Thyroid gland (tissue), 4 donors: ENCODE measurements around the gene GPM6B. TPM values are rescaled to one million over a fixed set of nuclear protein-coding genes. Genes with fewer than 3 reads are reported as not detected.

Experiments
- DNase-seq, 2 donors: peaks; one replicate each; pipeline ENCODE4 v3.0.0-alpha.2; 2019
- H3K27ac ChIP-seq, 3 donors: fragments of 200-600 bp; sonication (generic); 1 replicate in 2 of 3; 2 replicates in 1 of 3; pipeline ENCODE4 v1.5.1; 2016 to 2019; ENCODE audit warnings: mild to moderate bottlenecking in 1 of 3, moderate library complexity in 1 of 3
- H3K27me3 ChIP-seq: fragments of 200-600 bp; sonication (generic); one replicate; pipeline ENCODE4 v1.5.1; 2019
- H3K36me3 ChIP-seq, 2 donors: fragments of 200-600 bp; sonication (generic); one replicate each; pipeline ENCODE4 v1.5.1; 2016 to 2019
- H3K4me1 ChIP-seq, 2 donors: fragments of 200-600 bp; sonication (generic); one replicate each; pipeline ENCODE4 v1.5.1; 2017 to 2019
- H3K4me3 ChIP-seq, 3 donors: fragments of 200-600 bp; sonication (generic); replicated peaks in 1 of 3; 1 replicate in 2 of 3; 2 replicates in 1 of 3; pipeline ENCODE4 v1.5.1; 2016; ENCODE audit warnings: mild to moderate bottlenecking in 1 of 3
- H3K9me3 ChIP-seq: fragments of 200-600 bp; sonication (generic); one replicate; pipeline ENCODE4 v1.5.1; 2017
- POLR2A ChIP-seq, 2 donors: fragments of 450-650 bp; IDR thresholded peaks; one replicate each; pipeline ENCODE4 v1.6.1; 2017; ENCODE audit warnings: antibody characterized with exemption in 2 of 2, mild to moderate bottlenecking in 2 of 2, moderate library complexity in 1 of 2
- WGBS, 2 donors: methylation state at CpG; one replicate each; pipeline ENCODE4 v1.1.5; 2017; 5-methylcytosine and 5-hydroxymethylcytosine counted together
- intact Hi-C: fragments of 100-400 bp; cut with DNase I; formaldehyde crosslinking; loops from one replicate; pipeline ENCODE4 v1.15.1; 2023
- total RNA-seq, 4 donors: library from RNA; depleted of rRNA; stranded (reverse); fragments of >200 nt; gene quantifications; one replicate each; pipeline ENCODE4 v1.2.3, GENCODE V29; 2016
- TF ChIP-seq, protein P1 (sequence below), 6 experiments: fragments of 200-600 bp in 3 of 6; fragments of 450-650 bp in 3 of 6; sonication (generic) in 3 of 6; IDR thresholded peaks; one replicate each; pipeline ENCODE4 v1.5.1; 2016 to 2019; ENCODE audit warnings: antibody characterized with exemption in 6 of 6, mild to moderate bottlenecking in 2 of 6, inconsistent platforms in 1 of 6, moderate library complexity in 1 of 6

GPM6B gene, protein sequence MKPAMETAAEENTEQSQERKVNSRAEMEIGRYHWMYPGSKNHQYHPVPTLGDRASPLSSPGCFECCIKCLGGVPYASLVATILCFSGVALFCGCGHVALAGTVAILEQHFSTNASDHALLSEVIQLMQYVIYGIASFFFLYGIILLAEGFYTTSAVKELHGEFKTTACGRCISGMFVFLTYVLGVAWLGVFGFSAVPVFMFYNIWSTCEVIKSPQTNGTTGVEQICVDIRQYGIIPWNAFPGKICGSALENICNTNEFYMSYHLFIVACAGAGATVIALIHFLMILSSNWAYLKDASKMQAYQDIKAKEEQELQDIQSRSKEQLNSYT
- 1 to 10 TPM; 2.3 to 9.9 (median 6.1) TPM for total RNA-seq

DNA sequence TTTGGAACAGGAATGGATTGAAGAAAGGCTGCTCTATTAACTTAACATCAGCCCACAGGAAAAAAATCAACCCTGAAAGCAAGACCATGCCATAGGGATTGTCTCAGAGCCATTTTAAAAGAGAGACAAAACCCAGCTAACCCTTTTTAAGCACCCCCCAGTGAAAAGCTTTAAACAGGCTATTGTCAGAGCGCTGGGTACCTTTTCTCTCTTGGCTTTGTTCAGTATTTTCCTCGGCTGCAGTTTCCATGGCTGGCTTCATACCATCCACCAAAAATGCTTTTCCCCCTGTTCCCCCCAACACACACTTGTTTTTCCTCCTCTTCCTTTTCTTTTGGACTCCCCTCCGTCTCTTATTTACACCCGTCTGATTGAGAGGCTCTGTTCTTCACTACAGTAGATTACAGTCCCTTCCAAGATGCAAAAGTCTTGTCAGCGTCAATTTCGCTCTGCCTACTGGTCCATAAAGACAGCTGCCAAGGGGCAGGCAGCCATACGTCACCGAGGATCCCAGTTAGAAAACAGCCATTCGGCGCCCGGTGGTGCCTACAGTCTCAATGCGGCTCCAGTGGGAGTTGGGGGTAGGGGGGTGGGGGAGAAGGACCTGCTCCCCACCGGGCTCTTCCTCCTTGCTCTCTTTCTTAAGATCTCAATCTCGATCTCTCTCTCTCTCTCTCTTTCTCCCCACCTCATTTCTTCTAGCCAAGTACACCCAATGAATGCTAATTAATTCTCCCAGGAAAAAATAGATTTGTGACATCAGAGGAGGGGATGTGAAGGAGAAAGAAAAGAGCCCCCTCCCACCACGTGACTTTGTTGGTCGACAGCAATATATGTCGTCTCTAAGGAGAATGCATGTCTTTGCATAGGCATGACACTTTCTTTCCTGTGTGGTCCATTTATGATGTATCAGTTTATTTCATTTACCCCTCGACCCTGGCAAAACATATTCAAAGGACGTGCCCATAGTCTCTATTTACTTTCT is at the start of gene GPM6B:
GPM6B (minus strand) TSS at position 451 of the 985 bp plus-strand sequence; CDS start at position 262, 189 bp downstream.
- H3K27me3 ChIP-seq = peaks cover 4% of the 10 kb centered on the region
- H3K4me3 ChIP-seq = no peak within 1 kb of the TSS
- TF ChIP-seq, protein P1, sequence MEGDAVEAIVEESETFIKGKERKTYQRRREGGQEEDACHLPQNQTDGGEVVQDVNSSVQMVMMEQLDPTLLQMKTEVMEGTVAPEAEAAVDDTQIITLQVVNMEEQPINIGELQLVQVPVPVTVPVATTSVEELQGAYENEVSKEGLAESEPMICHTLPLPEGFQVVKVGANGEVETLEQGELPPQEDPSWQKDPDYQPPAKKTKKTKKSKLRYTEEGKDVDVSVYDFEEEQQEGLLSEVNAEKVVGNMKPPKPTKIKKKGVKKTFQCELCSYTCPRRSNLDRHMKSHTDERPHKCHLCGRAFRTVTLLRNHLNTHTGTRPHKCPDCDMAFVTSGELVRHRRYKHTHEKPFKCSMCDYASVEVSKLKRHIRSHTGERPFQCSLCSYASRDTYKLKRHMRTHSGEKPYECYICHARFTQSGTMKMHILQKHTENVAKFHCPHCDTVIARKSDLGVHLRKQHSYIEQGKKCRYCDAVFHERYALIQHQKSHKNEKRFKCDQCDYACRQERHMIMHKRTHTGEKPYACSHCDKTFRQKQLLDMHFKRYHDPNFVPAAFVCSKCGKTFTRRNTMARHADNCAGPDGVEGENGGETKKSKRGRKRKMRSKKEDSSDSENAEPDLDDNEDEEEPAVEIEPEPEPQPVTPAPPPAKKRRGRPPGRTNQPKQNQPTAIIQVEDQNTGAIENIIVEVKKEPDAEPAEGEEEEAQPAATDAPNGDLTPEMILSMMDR (IDR thresholded peaks at IDR 0.05) = no peak
- TF ChIP-seq POLR2A (IDR thresholded peaks at IDR 0.05) = no peak
- H3K36me3 ChIP-seq = no peaks in the 10 kb centered on the region
- H3K4me1 ChIP-seq = no peaks in the 10 kb centered on the region
- H3K9me3 ChIP-seq = no peaks in the 10 kb centered on the region
- 28 to 46% methylated on average over 19 of the region's 19 CpGs for WGBS, 2 donors
- intact Hi-C loops = no loop called here
- no peak within 1 kb of the TSS for H3K27ac ChIP-seq
- peak in 1 of 2 donors; percentile 2 for DNase-seq

DNA sequence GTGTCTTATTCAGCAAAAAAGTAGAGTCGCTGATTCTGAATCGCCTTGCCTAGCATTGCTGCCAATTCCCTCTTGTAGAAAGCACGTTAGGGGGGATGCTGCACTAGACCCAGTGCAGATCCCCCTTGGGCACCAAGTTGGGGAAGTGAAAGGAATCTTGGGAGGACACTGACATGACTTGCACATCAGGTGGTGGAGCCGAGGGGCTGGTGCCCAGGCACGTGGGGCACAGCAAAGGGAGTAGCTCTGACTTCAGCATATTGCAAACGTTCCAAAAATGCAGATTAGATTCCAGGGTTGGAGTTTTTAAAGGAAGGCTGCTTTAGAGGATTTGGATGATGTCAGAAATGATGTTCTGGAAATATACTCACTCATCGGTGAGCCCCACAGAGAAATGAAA is 47.4 kb upstream of the GPM6B start:
- no peaks in the 10 kb centered on the region for H3K4me1 ChIP-seq
- no peaks in the 10 kb centered on the region for H3K36me3 ChIP-seq
- H3K27me3 ChIP-seq = no peaks in the 10 kb centered on the region
- TF ChIP-seq, protein P1 (IDR thresholded peaks at IDR 0.05) = no peak
- TF ChIP-seq POLR2A (IDR thresholded peaks at IDR 0.05) = no peak
- intact Hi-C loops = no loop called here
- DNase-seq = no peak
- H3K9me3 ChIP-seq = no peaks in the 10 kb centered on the region
- 67 to 85% methylated on average over 7 of the region's 7 CpGs for WGBS, 2 donors
- H3K4me3 ChIP-seq = no peak overlapping the region
- H3K27ac ChIP-seq = no peak overlapping the region

DNA sequence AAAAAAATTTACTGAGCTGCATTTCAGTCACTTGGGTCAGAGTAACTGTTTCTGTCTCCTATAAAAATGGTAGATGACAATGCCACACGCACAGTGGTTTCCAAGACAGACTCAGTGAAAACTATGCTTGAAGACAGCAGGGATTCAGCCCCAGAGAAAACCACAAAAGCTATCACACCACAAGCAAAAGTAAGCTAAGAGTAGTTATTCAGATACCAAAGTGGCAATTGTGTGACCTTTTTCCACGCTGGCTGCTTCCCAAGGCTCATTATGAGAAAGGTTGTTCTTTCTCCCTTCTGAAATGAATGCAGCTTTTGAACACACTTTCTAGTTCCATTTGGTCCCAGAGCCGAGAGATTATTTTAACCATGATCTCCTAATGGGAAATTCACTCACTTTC is 46.4 kb upstream of the GPM6B start:
- intact Hi-C loops = no loop called here
- Histone ChIP-seq H3K4me1 (no peaks in the 10 kb centered on the region), H3K27ac (no peak overlapping the region), H3K27me3 (no peaks in the 10 kb centered on the region), H3K4me3 (no peak overlapping the region), H3K36me3 (no peaks in the 10 kb centered on the region), H3K9me3 (no peaks in the 10 kb centered on the region)
- WGBS, 2 donors = 45 to 52% methylated on average over 3 of the region's 3 CpGs
- peak; percentile 9 to 14 for DNase-seq
- TF ChIP-seq, protein P1 (IDR thresholded peaks at IDR 0.05) = no peak
- TF ChIP-seq POLR2A (IDR thresholded peaks at IDR 0.05) = no peak

DNA sequence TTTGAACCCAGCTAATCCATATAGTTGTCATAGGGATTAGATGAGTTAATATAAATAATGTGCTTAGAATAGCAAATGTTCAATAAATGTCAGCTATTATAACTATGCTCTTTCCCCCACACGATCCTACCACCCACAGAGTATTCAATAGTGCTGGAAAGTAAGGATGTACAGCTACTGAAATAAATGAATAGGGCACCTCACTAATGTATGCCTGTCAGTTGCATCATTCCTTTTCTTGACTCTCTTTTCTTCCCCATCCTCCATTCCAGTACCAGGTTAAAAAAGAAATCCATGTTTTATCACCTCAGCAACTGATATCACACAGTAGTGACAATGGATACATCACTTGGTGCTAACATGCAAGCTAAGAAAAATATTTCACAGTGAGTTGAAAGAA is 42.8 kb upstream of the GPM6B start:
- Histone ChIP-seq H3K36me3 (no peaks in the 10 kb centered on the region), H3K4me3 (no peak overlapping the region), H3K4me1 (no peaks in the 10 kb centered on the region), H3K27me3 (no peaks in the 10 kb centered on the region), H3K27ac (no peak overlapping the region), H3K9me3 (no peaks in the 10 kb centered on the region)
- WGBS, 2 donors = 92 to 100% methylated on average over 1 of the region's 1 CpG
- intact Hi-C loops = no loop called here
- TF ChIP-seq, protein P1 (IDR thresholded peaks at IDR 0.05) = no peak
- TF ChIP-seq POLR2A (IDR thresholded peaks at IDR 0.05) = no peak
- DNase-seq = no peak
